Tibial nerve (tissue), 4 donors: ENCODE data around the gene IKBKE. TPM values are rescaled to one million over a fixed set of nuclear protein-coding genes. Genes with fewer than 3 reads are reported as not detected.

Source experiments
- DNase-seq, 2 donors: peaks; one replicate each; pipeline ENCODE4 v3.0.0-alpha.2; 2019; ENCODE audit warnings: low spot score in 2 of 2
- H3K27ac ChIP-seq, 4 donors: fragments of 200-600 bp; sonication (generic) in 3 of 4; one replicate each; pipeline ENCODE4 v1.5.1; 2017 to 2019; ENCODE audit warnings: mild to moderate bottlenecking in 1 of 4
- H3K27me3 ChIP-seq, 2 donors: fragments of 200-600 bp; sonication (generic) in 1 of 2; one replicate each; pipeline versions ENCODE4 v1.5.1 to v1.6.0; 2017 to 2019
- H3K36me3 ChIP-seq, 3 donors: fragments of 200-600 bp; sonication (generic); one replicate each; pipeline ENCODE4 v1.5.1; 2018 to 2019
- H3K4me1 ChIP-seq, 4 donors: fragments of 200-600 bp; sonication (generic) in 3 of 4; one replicate each; pipeline ENCODE4 v1.5.1; 2017 to 2019
- H3K4me3 ChIP-seq, 4 donors: fragments of 200-600 bp; sonication (generic) in 3 of 4; one replicate each; pipeline ENCODE4 v1.5.1; 2017 to 2019; ENCODE audit warnings: mild to moderate bottlenecking in 1 of 4, moderate library complexity in 1 of 4
- H3K9me3 ChIP-seq, 4 donors: fragments of 200-600 bp; sonication (generic) in 3 of 4; one replicate each; pipeline ENCODE4 v1.5.1; 2017 to 2019
- CTCF ChIP-seq, 5 experiments: fragments of 200-600 bp in 3 of 5; fragments of 450-650 bp in 2 of 5; sonication (generic) in 3 of 5; IDR thresholded peaks; one replicate each; pipeline ENCODE4 v1.5.1; 2016 to 2019; ENCODE audit warnings: antibody characterized with exemption in 5 of 5, mild to moderate bottlenecking in 3 of 5, moderate library complexity in 2 of 5
- EP300 ChIP-seq, 2 donors: sonication (generic); formaldehyde crosslinking; IDR thresholded peaks; one replicate each; pipeline ENCODE4 v1.6.1; 2017; ENCODE audit warnings: antibody characterized with exemption in 2 of 2, mild to moderate bottlenecking in 1 of 2
- POLR2A ChIP-seq, 2 donors: fragments of 450-650 bp; IDR thresholded peaks; one replicate each; pipeline ENCODE4 v1.6.1; 2017; ENCODE audit warnings: antibody characterized with exemption in 2 of 2, mild to moderate bottlenecking in 2 of 2, moderate library complexity in 2 of 2
- WGBS, 2 donors: methylation state at CpG; one replicate each; pipeline ENCODE4 v1.1.5; 2018; 5-methylcytosine and 5-hydroxymethylcytosine counted together
- total RNA-seq, 4 donors: library from RNA; depleted of rRNA; stranded (reverse); fragments of >200 nt; gene quantifications; one replicate each; pipeline ENCODE4 v1.1.0, GENCODE V29; 2016

IKBKE gene
- total RNA-seq, 4 donors from 2014 or later = 1.5 to 18.0 (median 3.7) TPM

- no peak for DNase-seq
- Histone ChIP-seq H3K9me3 (no peaks in the 10 kb centered on the region), H3K27me3 (no peaks in the 10 kb centered on the region), H3K36me3 (no peaks in the 10 kb centered on the region), H3K4me3 (no peak overlapping the region), H3K4me1 (peaks cover 0 to 21% (median 0%) of the 10 kb centered on the region in 4 donors), H3K27ac (no peak overlapping the region)
- 88 to 89% methylated on average over 7 of the region's 7 CpGs for WGBS, 2 donors
- TF ChIP-seq EP300 (IDR thresholded peaks at IDR 0.05) (no peak), CTCF (IDR thresholded peaks at IDR 0.05) (no peak), POLR2A (IDR thresholded peaks at IDR 0.05) (no peak)
These were observed 59.1 kb downstream of the IKBKE start for GRCh38 chr1:206529425-206529824.

DNA sequence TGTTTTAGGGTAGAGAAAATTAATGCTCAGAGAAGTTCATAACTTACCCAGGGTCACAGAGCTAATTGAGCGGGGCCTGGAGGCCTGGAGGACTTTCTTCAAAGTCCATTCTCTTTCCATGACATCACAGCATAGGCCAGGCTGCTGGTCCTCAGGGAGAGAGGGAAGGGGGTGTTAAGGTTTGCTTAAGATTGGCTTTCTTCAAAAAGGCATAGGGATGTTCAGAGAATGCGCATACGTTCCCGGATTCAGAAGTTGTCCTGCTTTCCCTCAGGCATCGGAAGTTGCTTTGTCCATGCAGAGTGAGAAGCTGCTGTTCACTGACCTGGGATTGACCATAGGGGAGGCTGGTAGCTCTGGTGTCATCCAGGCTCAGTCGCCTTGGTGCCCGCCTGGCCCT is 62.1 kb downstream of the IKBKE start:
- Histone ChIP-seq H3K27ac (no peak overlapping the region), H3K4me1 (peaks cover 0 to 8% (median 2%) of the 10 kb centered on the region in 4 donors), H3K9me3 (no peaks in the 10 kb centered on the region), H3K27me3 (no peaks in the 10 kb centered on the region), H3K36me3 (no peaks in the 10 kb centered on the region), H3K4me3 (no peak overlapping the region)
- DNase-seq = no peak
- no peak for TF ChIP-seq CTCF (IDR thresholded peaks at IDR 0.05)
- TF ChIP-seq EP300 (IDR thresholded peaks at IDR 0.05) = no peak
- no peak for TF ChIP-seq POLR2A (IDR thresholded peaks at IDR 0.05)
- WGBS, 2 donors = 80 to 86% methylated on average over 7 of the region's 7 CpGs

DNA sequence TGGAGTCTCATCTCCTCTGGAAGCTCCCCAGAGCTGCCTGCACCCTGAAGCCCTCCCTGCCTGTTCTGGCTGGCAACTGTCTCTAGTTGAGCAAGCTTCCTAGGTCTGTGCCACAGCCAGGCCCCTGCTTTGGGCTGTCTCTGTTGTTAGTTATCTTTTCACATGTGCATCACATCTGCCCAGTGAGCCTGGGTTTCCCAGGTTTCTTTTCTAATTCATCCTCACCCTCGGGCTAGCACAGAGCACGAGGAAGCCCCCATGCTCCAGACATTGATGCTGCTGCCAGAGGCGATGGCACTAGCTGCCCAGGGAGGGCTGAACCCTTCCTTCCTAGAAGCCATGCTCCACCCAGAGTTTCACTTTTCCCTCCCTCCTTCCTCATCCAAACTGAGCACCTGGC is 64.3 kb downstream of the IKBKE start:
- no peaks in the 10 kb centered on the region for H3K27me3 ChIP-seq

DNA sequence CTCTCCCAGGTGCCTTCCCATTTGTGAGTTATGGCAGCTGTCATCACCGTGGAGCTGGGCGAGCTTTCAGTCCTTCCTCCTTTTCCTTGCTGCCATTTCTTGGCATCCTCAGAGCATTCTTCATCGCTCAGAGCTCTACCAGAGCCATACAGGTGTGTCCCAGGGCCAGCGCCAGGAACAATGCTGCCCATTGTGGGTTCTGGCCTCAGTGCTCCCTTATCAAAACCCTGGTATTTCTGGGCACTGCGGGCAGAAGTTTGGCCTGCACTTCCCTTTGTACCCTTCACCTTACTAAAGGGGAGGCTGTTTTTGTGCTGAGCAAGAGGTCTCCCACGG is 65.5 kb downstream of the IKBKE start:
- H3K36me3 ChIP-seq = no peaks in the 10 kb centered on the region
- DNase-seq = no peak
- TF ChIP-seq EP300 (IDR thresholded peaks at IDR 0.05) (no peak), CTCF (IDR thresholded peaks at IDR 0.05) (no peak), POLR2A (IDR thresholded peaks at IDR 0.05) (no peak)
- 70 to 83% methylated on average over 6 of the region's 6 CpGs for WGBS, 2 donors
- H3K9me3 ChIP-seq = no peaks in the 10 kb centered on the region
- H3K4me1 ChIP-seq = peaks cover 0 to 25% (median 13%) of the 10 kb centered on the region in 4 donors
- no peak overlapping the region for H3K4me3 ChIP-seq
- no peaks in the 10 kb centered on the region for H3K27me3 ChIP-seq
- no peak overlapping the region for H3K27ac ChIP-seq

More for the DNA sequence above, 64.3 kb downstream of the IKBKE start:
- Histone ChIP-seq H3K27ac (no peak overlapping the region), H3K36me3 (no peaks in the 10 kb centered on the region), H3K4me1 (peaks cover 0 to 13% (median 3%) of the 10 kb centered on the region in 4 donors), H3K9me3 (no peaks in the 10 kb centered on the region), H3K4me3 (no peak overlapping the region)
- no peak for TF ChIP-seq EP300 (IDR thresholded peaks at IDR 0.05)
- no peak for TF ChIP-seq POLR2A (IDR thresholded peaks at IDR 0.05)
- TF ChIP-seq CTCF (IDR thresholded peaks at IDR 0.05) = no peak
- no peak for DNase-seq
- 80 to 91% methylated on average over 3 of the region's 3 CpGs for WGBS, 2 donors

DNA sequence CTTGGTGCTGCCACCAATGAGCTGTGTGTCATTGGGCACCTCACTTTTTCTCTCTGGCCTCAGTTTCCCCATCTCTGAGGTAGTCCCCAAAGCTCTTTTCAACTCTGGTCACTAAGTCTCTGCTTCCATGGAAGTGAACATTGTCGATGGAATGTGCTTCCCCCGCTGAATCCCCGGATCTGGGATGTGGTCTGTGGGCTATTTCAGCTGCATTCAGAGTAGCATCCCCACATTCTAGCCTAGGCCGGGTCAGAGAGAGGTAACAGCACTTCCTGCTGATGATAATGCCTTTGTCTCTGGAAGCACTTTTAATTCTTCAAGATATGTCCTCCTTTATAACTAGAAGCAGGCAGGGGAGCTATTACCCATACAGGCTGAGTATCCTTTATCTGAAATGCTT is 66.9 kb downstream of the IKBKE start:
- no peak for DNase-seq
- H3K9me3 ChIP-seq = no peaks in the 10 kb centered on the region
- TF ChIP-seq CTCF (IDR thresholded peaks at IDR 0.05) = no peak
- TF ChIP-seq EP300 (IDR thresholded peaks at IDR 0.05) = no peak
- TF ChIP-seq POLR2A (IDR thresholded peaks at IDR 0.05) = no peak
- 50 to 59% methylated on average over 4 of the region's 4 CpGs for WGBS, 2 donors
- H3K36me3 ChIP-seq = no peaks in the 10 kb centered on the region
- no peak overlapping the region for H3K27ac ChIP-seq
- H3K27me3 ChIP-seq = no peaks in the 10 kb centered on the region
- H3K4me1 ChIP-seq = peaks cover 0 to 32% (median 14%) of the 10 kb centered on the region in 4 donors
- no peak overlapping the region for H3K4me3 ChIP-seq
